Astrocyte of the spinal cord (primary cell): ENCODE measurements around the gene DOCK9.

Experiments used
- DNase-seq: peaks from one replicate; pipeline ENCODE4 v3.0.0; 2011; ENCODE audit warnings: low read depth, low spot score
- H3K4me3 ChIP-seq: 2 replicates; pipeline ENCODE4 v1.5.1; 2011; ENCODE audit warnings: low read depth, mild to moderate bottlenecking, low read length, moderate library complexity
- CTCF ChIP-seq: IDR thresholded peaks from 2 replicates; pipeline ENCODE4 v1.5.1; 2012; ENCODE audit warnings: low read depth, mild to moderate bottlenecking, low read length, inconsistent platforms
- in situ Hi-C: cut with HindIII; loops from 2 replicates; pipeline ENCODE4 v1.10.0; 2017; ENCODE audit warnings: low sequenced_read_pairs

The DOCK9 gene

DNA sequence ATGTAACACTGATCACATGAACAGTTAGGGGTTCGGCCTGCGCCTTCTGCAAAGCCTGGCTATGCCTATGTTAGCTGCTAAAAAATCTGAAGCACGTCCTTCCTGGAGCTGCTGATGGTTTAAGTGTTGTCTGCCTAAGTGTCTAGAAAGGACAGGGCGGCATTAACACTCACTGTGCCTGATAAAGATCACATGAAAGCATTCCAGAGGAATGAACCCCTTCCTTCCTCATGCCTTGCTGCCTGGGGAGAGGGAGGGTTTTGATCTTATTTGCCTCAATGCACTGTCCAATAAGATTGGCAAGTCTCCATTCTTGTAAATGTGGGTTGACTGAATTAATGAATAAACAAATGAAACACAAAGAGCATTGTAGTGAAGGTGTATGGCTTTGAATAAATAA lies 5.2 kb downstream of the DOCK9 start:
- TF ChIP-seq CTCF: no peak
- H3K4me3 ChIP-seq: no peak overlapping the region
- in situ Hi-C loops: no loop called here
- DNase-seq: peak; percentile 74

DNA sequence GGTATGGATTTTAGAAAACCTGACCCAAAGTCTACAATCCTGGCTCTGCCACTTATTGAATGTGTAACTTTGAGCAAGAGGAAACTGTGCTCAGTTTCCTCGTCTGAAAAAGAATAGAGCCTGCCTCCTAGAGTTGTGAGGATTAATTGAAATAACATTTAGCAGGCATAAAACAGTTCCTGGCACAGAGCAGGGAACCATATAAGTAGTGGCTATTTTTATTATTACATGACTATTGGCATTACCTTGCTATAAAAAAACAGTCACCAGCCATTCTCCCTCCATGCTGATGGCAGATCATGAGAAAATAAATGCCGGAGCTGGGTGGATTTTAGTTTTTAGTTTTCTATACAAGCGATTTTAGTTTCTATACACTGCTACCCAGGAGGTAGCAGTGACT lies 5.8 kb downstream of the DOCK9 start:
- H3K4me3 ChIP-seq: no peak overlapping the region
- TF ChIP-seq CTCF: no peak
- DNase-seq: no peak
- in situ Hi-C loops: no loop called here

GRCh38 chr13:98970330-98970729 lies 7.5 kb downstream of the DOCK9 start:
- in situ Hi-C loops: no loop called here
- TF ChIP-seq CTCF: no peak
- no peak for DNase-seq
- H3K4me3 ChIP-seq: no peak overlapping the region

DNA sequence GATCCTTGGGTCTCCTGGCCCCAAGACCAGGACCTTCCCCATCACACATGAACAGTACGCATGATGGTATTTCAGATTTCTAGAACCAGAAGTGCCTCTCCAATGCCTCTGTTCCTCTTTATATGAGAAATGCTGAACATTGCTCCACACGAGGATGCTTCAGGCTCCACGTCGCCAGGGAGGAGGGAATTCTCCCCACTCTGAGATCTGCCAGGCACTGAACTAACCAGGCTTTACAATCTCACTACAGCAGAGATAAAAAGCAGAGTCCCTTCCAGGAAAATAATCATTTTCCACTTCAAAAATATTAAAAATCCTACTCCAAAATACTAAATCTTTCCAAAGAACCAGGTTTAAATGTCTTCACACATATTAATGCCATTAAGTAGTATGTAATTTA lies 10.4 kb downstream of the DOCK9 start:
- in situ Hi-C loops: no loop called here
- TF ChIP-seq CTCF: no peak
- H3K4me3 ChIP-seq: no peak overlapping the region
- no peak for DNase-seq

- in situ Hi-C loops: no loop called here
- TF ChIP-seq CTCF: no peak
- no peak for DNase-seq
- H3K4me3 ChIP-seq: no peak overlapping the region
Measured at GRCh38 chr13:98966019-98966418, 11.8 kb downstream of the DOCK9 start.

GRCh38 chr13:98965325-98965724 lies 12.5 kb downstream of the DOCK9 start:
- in situ Hi-C loops: no loop called here
- TF ChIP-seq CTCF: no peak
- DNase-seq: no peak
- H3K4me3 ChIP-seq: no peak overlapping the region

DNA sequence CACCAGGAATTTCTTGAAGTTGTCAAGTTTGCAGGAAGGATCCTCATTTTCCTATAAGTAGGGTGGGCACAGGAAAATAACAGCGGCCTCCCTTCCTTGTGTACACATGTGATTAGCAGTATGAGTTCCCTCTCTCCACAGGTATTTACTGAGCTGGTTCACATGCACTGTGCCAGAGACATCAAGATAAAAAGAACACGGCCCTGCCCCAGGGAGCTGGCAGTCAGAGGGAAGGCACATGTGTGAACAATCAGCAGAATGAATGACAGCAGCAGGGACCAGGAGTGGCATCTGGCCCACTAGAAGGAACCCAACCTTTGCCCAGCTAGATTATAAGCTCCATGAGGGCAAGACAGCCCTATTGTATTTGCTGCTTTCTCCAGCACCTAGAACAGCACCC lies 13.9 kb downstream of the DOCK9 start:
- TF ChIP-seq CTCF: no peak

More for the DNA sequence above, 13.9 kb downstream of the DOCK9 start:
- DNase-seq: no peak
- in situ Hi-C loops: no loop called here
- H3K4me3 ChIP-seq: no peak overlapping the region
